Fibroblast of skin of scalp (primary cell): ENCODE measurements around the gene CHID1. TPM values are rescaled to one million over a fixed set of nuclear protein-coding genes. Genes with fewer than 3 reads are reported as not detected.

Experiments
- DNase-seq: peaks from one replicate; pipeline ENCODE4 v3.0.0-alpha.2; 2013
- polyA plus RNA-seq, 2 experiments: library from polyadenylated mRNA; unstranded; fragments of 120-200 nt; gene quantifications; one replicate each; pipeline ENCODE4 v1.2.1, GENCODE V29; 2013; ENCODE audit not compliant: insufficient read length in 2 of 2

Gene CHID1
- polyA plus RNA-seq (2013, experiment 1 of 2; ENCODE audit: insufficient read length) = 102 TPM
- 93.4 TPM for polyA plus RNA-seq (2013, experiment 2 of 2; ENCODE audit: insufficient read length)

DNA sequence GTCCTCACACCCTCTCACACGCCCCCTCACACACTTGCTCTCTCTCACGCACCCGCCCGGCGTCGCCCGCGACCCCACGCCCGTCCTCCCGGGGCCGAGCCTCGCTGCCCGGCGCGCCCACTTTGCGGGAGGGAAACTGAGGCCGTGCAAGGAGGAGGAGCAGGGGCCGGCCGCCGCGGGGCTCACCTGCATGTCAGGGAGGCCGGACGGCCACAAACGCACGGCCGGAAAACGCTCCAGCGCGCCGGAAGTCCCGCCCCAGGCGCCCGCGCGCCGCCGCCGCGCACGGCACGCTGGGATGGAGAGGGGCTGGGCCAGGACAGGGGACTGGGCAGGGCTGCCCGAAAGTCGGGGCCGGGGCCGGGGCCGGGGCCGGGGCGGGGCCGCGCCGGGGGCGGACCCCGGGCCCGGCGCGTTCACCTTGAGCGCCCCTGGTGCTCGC, at the start of gene CHID1:
Gene CHID1, minus strand, starts transcription at position 222 of the 442 bp plus-strand sequence. CDS start 5,994 bp downstream, outside the sequence.
- peak; percentile 79 for DNase-seq

DNA sequence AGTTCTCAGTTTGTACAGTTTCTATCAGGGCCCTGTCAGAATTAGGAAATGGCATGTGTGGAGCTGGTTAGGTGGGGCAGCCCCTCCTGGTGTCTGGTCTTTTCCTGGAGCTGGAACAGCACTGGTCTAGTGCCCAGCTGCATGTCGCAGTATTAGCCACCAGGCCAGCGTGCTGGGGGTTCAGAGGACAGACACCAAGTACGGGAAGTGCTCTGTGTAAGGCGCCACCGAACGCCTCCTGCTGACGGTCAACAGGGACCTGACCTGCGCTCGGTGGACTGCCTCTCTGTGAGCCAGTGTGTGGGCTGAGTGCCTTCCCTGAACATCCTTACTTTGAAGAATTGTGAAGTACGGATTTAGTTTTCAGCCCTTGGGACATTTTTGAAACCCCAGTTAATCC, 49.0 kb upstream of the CHID1 start:
- DNase-seq = no peak

DNA sequence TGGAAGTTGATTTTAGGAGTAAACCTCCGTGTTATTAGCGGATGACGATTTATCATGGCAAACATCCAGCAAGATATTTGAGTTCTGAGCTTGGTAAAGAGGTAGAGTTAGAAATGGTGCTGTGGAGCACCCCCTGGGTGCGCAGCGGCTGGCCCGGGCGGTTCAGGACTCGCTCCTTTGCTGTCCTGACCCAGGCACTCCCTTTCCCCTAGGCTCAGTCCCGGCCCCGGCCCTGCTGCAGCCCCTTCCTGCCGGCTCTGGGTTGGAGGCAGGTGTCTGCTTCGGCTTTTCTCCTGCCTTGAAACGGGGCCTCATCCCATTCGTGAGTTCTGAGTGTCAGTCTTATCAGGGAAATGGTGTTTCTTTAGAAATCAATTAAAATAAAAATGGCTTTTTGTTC, 48.4 kb upstream of the CHID1 start:
- DNase-seq = no peak

DNA sequence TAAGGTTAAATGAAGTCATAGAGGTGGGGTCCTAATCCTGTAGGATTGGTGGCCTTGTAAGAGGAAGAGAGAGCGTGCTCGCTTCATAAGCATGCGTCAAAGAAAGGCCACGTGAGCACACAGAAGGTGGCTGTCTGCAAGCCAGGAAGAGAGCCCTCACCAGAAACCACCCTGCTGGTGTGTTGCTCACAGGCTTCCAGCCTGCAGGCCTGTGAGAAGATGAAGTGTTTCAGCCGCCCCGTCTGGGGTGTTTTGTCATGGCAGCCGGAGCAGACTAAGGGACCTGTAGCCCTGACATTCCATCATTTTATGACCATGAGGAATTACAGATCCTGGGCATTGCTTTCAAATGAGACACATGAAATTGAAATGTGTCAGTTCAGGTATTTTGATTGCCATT, 47.5 kb upstream of the CHID1 start:
- no peak for DNase-seq

DNA sequence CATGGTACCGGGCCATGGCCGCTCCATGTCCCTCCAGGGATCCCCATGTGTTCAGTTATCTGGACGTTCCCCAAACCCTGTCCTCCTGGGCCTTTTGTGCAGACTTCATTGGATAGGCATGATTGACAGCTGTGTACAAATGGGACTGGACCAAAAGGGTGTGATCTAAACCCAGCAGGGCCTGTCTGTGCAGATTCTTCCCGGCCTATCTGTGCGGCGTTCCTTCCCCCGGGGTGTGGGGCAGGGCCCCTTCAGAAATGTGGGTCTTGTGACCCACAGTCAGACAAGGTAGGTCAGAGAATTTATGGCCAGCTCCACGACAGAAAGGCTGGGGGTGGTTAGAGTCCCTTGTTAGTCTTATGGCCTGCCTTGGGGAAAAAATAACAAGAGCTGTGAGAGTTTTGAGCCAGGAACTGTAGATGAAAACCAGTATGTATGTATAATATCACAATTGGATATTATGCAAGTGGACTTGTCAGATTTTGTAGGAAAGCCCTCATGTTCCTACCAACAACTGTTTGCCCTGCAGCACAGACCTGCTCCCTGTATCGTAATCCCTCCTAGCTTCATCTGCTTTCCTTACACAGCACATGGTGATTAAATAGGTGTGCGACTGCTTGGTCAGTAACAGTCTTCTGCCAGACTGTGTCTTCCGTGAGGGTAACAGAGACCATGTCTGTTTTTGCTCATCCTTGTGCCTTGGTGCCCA, 46.8 kb upstream of the CHID1 start:
- no peak for DNase-seq

DNA sequence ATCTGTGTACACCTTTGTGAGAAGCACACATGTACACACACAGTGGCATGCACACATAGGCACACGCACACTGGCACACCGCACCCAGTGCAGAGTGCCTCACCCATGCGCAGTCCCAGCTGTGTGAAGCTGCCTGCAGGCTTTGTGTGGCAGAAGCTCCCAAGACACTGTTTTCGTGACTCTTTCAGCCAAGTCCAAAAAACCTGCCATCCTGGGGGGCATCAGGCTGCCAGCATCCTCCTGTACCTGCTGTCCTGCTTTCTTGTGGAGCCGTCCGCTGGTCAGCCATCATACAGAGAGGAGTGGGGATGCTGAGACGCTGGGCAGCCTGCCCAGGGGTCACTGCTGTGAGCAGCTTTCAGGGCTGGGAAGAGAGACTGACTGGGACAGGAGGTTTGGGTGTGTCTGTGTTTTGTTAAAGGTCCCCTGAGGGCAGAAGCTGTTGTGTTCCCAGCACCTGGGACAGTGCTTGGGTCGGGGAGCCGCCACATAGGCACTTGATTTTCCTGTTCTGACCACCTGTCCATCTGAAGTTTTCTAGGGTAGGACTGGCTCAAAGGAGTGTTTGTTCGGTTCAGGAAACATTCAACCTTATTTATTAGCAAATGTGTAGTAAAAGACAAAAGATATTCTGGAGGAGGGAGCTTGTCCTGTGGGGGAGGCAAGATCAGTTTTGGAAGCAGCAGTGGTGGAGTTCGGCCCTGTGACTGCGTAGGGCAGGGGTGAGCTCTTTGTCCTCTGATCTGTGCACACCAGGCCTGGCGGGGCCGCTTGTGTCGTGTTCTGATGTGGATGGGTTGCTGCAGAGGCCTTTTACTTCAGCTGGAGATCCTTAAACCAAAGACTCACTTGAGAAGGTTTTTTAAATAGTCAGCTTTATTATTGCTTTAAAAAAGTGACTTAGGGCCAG, 44.8 kb upstream of the CHID1 start:
- no peak for DNase-seq

DNA sequence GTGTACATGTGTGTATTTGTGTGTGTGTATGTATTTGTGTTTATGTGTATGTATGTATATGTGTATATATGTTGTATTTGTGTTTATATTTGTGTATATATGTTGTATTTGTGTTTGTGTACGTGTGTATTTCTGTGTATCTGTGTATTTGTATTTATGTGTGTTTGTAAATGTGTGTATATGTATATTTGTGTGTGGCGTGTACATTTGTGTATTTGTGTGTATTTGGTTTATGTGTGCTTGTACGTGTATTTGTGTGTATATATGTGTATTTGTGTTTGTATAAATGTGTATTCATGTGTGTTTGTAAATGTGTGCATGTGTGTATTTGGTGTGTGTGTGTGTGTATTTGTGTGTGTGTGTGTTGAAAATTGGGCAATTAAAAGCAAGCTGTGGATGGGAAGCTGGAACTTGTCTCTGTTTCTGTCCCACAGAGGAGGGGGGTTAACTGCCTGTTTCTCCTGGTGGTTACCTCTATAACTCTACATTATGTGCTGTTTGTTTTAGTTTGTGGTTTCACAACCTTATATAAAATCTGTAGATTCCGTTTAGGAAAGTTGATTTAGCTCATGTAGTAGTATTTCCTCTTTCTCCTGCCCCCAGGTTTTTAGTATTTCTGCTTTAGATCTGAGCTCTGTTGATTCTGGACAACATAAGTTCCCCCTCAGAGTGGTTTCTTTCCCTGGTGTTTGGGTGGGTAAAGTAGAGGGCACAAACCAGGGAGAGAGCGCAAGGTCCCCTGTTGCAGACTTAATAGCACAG, 44.0 kb upstream of the CHID1 start:
- DNase-seq = no peak

DNA sequence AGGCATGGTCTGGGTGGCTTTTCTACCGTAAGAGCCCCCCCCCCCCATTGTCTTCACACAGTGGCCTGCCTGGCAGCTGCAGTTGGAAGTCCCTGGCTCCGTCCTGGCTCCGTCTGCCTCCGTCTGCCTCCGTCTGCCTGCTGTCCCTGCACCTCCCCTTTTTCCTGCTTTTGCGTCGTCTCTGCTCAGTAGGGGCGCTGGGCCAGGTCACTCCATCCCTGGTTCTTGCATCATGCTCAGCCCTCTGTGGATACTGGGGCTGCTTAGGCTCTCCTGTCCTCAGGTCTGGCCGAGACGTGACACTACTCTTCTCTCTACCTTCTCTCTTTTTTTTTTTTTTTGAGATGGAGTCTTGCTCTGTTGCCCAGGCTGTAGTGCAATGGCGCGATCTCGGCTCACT, 42.9 kb upstream of the CHID1 start:
- no peak for DNase-seq

DNA sequence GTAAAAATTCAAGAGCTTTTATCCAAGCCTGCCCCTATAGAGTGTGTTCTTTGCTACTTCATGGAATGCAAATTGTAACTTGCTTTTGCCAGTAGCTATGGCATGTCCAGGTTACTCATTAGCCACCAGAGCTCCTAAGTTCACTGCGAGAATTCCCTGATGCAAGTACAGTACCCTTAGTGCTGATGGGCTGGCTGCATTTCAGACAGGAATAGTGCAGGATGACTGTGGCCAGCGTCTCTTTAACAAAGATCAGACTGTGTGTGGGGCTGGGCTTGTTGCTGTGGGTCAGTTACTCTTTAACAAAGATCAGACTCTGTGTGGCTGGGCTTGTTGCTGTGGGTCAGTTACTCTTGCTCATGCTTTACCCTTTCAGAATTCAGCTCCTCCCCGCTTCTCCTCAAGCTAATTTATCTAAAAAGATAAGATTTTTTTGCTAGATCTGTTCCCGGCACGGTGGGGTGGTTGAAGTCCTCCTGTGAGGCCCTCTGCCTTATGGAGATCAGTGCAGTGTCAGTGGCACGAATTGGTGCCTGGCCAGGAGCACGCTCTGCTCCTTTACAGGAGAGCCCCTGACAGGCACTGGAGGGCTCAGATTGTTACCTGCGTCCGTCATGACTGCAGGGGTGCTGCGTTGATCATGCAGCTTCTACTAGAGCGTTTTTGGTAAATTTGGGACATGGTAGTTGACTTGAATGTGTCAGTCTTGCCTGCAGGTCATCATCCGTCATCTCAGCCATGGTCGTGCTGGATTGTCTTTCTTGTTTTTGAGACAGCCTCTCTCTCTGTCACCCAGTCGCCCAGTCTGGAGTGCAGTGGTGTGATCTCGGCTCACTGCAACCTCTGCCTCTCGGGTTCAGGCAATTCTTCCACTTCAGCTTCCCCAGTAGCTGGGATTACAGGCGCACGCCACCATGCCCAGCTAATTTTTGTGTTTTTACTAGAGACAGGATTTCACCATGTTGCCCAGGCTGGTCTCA, 42.1 kb upstream of the CHID1 start:
- no peak for DNase-seq

DNA sequence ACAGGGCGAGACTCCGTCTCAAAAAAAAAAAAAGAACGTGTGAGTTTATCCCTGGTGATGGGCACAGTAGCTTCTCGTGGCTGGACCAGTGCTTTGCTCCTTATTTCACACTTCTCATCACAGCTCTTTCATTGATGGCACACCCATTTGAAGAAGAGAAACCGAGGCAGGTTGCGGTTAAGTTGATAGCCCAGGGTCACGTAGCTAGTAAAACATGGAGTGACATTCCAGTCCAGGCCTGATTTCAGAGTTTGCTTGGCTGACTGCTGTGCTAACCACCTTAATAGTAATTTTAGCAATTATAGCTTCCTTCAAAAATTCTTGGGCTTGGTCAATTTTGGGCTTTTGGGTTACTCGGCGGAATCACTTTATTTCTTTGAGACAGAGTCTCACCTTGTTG, 40.9 kb upstream of the CHID1 start:
- no peak for DNase-seq

DNA sequence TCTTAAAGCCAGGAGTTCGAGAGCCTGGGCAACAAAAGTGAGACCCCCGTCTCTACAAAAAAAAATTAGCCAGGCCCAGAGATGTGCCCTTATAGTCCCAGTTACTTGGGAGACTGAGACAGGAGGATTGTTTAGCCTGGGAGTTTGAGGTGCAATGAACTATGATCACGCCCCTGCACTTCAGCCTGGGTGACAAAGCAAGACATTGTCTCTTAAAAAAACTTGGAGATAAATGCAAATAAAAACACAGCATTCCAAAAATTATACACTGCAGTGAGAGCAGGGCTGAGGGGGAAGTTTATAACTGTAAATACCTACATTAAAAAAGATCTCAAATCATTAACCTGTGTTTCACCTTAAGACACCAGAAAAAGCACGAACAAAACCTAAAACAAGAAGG, 37.1 kb upstream of the CHID1 start:
- no peak for DNase-seq

DNA sequence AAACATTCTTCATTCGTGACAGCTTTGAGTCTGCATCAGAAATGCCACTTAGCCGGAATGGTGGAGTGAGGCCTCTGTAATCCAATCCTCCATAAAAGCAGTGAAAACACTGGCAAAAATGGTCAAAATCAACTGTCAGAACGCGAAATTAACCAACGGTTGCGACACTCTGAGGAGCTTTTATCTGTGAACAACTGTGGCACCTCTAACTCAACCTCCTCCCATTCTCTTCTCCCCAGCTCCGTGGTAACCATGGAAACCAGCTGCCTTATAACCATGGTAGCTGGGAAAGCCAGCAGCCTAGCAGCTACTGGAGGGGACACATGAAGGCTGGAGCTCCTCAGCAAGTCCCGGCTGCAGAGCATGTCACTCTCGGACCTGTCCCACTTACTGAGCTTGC, 35.4 kb upstream of the CHID1 start:
- no peak for DNase-seq

DNA sequence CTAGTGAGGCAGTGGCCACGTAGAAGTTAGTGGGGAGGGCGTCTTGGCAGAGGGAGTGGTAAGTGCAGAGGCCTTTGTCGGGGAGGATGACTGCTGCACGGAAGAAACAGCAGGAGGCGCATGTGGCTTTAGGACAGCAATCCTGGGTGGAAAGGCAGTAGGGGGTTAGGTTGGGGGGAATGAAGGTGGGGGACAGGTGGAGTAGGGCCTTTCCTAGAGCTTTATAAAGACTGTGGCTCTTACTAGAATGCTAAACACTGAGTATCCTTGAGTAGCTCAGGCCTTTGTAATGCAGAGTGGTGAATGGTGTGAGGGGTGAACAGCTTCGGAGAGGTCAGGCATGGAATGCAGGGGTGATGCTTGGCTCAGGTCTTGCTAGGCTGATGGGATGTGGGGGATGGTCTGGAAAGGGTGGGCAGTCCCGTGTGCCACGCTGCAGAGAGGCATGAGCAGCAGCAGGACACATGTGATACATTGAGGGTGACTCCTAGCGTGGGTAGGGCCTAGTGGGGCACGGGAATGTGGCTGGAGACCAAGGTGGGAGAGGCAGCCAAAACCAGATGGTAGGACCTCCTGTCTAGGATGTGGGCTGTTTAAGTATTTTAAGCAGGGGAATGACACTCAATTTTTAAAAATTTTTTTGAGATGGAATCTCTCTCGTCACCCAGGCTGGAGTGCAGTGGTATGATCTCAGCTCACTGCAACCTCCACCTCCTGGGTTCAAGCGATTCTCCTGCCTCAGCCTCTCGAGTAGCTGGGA, 34.3 kb upstream of the CHID1 start:
- DNase-seq = peak; percentile 22

DNA sequence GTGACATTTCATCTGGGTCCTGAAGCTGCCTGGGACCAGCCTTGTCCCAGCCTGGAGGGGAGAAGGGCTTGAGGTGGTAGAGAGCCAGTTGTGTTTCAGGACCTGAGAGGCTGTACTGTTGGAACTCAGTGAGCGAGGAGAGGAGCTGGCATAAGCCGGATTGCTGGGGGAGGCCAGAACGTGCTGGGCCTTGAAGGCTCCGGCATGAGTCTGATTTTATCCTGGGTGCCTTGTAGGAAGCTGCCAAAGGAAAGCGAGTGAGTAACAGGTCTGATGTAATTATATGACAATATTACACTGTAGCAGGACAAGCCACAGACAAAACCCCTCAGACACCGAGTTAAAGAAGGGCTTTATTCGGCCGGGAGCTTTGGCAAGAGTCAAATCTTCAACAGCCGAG, 32.2 kb upstream of the CHID1 start:
- DNase-seq = peak; percentile 75

DNA sequence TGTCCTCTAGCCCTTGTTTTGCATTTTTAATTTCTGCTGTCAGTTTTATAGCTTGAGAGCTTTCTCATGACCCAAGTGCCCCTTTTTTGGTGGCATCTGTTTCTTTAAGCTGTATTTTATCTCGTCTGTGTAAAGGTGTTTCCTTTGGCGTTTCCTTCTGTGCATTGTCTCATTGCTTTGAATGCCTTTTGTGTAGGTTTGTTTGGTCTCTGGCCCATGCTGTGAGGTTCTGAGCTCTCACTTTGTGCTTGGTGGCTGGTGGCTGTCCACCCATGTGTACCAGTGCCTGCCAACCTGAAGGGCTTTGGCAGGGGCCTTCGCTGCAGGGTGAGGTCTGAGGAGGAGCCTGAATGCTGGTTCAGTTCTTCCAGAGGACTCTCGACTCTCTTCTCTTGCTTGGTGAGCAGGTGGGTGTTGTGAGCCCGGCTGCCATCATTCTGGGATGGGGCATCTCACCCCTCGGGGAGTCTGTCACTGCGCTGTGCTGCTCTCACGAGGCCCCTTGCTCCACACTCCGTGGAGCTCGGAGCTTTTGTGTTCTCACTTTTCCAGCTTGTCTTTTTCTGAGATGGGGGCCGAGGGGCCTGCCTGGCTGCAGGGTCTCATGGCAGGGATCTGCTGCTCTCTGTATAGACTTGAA, 30.0 kb upstream of the CHID1 start:
- no peak for DNase-seq

DNA sequence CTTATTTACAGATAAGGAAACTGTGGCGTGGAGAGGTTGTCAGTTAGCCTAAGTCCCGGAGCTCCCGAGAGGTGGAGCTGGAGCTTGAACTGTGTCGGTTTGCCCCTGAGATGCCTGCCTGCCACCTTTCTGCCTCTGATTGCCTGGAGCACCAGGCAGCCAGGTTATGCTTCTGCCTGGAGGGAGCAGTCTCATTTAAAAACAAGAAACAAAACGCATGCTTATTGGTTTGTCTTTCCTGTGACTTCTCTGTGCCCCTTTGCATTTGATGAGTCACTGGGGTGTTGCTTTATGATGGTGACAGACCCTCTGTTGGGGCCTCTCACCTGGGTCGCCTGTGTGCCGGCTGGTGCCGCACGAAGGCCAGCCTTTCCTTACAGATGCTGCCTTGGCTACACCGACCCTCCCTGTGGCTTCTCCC, 27.2 kb upstream of the CHID1 start:
- no peak for DNase-seq

DNA sequence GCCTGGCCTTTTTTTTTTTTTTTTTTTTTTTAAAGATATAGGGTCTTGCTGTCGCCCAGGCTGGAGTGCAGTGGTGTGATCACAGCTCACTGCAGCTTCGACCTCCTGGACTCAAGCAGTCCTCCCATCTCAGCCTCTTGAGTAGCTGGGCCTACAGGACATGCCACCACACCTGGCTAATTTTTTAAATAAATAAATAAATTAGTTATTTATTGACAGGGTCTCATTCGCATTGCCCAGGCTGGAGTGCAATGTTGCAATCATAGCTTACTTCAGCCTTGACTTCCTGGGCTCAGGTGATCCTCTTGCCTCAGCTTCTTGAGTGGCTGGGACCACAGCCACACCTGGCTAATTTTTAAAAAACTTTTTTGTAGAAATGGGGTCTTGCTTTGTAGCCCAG, 25.6 kb upstream of the CHID1 start:
- DNase-seq = no peak

DNA sequence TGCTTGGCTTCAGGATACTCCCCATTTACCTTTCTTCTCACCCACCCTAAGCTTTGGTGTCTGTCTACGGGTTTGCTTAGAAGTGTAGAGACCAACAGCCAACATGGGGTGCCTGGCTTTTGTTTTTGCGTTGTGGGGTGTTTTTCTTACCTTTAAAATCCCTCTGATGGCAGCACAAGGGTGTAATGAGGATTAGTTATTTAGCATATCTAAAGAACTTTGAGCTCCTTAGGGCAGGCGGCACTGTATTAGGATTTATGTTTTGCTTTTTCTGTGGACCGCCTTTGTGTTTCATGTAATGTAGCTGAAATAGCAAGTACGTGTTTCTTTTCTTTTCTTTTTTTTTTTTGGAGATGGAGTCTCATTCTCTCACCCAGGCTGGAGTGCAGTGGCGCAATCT, 23.9 kb upstream of the CHID1 start:
- no peak for DNase-seq

DNA sequence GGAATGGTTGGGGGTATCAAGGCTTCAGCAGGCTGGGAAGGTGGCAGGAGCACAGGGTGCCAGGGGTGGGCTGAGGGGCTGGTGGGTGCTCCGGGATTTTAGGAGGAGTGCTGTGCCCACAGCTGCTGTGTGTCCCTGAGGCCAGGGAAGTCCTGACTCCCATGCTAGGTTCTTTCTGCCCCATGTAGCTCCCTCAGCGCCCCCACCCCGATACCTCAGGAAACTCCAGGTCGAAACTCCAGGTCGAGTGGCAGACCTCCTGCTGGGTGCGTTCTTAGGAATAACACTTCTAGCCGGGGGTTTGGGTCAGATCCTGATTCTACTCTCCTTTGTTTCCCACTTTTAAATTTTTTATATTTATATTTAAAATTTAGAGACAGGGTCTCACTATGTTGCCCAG, 23.3 kb upstream of the CHID1 start:
- no peak for DNase-seq

DNA sequence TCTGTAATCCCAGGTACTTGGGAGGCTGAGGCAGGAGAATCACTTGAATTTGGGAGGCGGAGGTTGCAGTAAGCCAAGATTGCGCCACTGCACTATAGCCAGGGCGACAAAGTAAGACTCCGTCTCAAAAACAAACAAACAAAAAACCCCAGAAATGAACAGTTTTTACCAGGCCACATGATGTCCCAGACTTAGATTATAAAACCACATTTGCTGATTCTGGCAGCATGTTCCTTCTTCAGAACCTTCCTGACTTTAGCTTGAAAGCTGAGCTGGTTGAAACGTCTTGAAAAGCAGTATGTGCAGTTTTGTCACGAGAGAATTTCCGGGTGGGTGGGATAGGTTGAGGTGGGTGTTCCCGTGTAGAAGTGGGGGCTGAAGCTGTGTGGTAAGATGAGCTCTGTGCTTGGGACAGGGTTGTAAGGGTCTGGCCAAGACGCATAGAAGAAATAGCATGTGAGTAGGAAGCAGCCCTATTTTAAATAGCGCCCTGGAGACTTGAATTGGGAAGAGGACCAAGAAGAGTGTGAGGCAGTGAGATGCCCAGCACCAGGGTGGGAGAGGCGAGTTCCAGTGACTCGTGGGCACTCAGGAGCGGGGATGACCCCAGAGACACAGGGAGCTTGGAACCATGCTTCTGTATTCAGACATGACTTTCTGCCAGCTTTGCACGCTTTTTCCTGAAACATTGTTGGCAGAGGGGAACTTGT, 22.7 kb upstream of the CHID1 start:
- no peak for DNase-seq
